Lung (tissue), 12 donors: Measurements from ENCODE around the gene MEX3B. TPM values are rescaled to one million over a fixed set of nuclear protein-coding genes. Genes with fewer than 3 reads are reported as not detected.

Source experiments
- ATAC-seq: fragments of 200-7000 bp; cut with Tn5 transposase; one replicate; pipeline ENCODE4 v1.9.1; 2020; ENCODE audit warnings: moderate number of reproducible peaks; ENCODE audit not compliant: insufficient read depth, low FRiP score
- DNase-seq, 3 donors: peaks; one replicate each; pipeline ENCODE4 v3.0.0-alpha.2; 2013 to 2017
- H3K27ac ChIP-seq, 2 donors: one replicate each; pipeline ENCODE4 v1.5.1; 2013; ENCODE audit warnings: mild to moderate bottlenecking in 2 of 2, moderate library complexity in 2 of 2, control low read depth in 1 of 2, inconsistent platforms in 1 of 2, low read depth in 1 of 2, low read length in 1 of 2
- H3K27me3 ChIP-seq, 3 donors: one replicate each; pipeline ENCODE4 v1.5.1; 2013; ENCODE audit warnings: low read length in 2 of 3; ENCODE audit not compliant: control insufficient read depth in 3 of 3, insufficient read depth in 3 of 3
- H3K36me3 ChIP-seq, 4 donors: one replicate each; pipeline ENCODE4 v1.5.1; 2013; ENCODE audit warnings: low read length in 4 of 4, mild to moderate bottlenecking in 1 of 4, moderate library complexity in 1 of 4; ENCODE audit not compliant: control insufficient read depth in 4 of 4, insufficient read depth in 4 of 4
- H3K4me1 ChIP-seq, 5 donors: one replicate each; pipeline ENCODE4 v1.5.1; 2013; ENCODE audit warnings: low read length in 5 of 5, mild to moderate bottlenecking in 2 of 5, moderate library complexity in 1 of 5; ENCODE audit not compliant: control insufficient read depth in 5 of 5, insufficient read depth in 5 of 5
- H3K4me3 ChIP-seq: one replicate; pipeline ENCODE4 v1.5.1; 2013; ENCODE audit warnings: mild to moderate bottlenecking, control low read depth, moderate library complexity
- H3K9ac ChIP-seq, 2 donors: one replicate each; pipeline ENCODE4 v1.5.1; 2013; ENCODE audit warnings: low read length in 2 of 2, control low read depth in 1 of 2; ENCODE audit not compliant: insufficient read depth in 1 of 2
- H3K9me3 ChIP-seq, 4 donors: one replicate each; pipeline ENCODE4 v1.5.1; 2013; ENCODE audit warnings: low read length in 3 of 4, mild to moderate bottlenecking in 1 of 4, moderate library complexity in 1 of 4; ENCODE audit not compliant: control insufficient read depth in 4 of 4, insufficient read depth in 3 of 4
- WGBS, 2 donors: extraction: QIAGEN DNeasy Blood & Tissue Kit; methylation state at CpG; one replicate each; pipeline ENCODE4 v1.1.7; 2013; 5-methylcytosine and 5-hydroxymethylcytosine counted together
- polyA plus RNA-seq, 2 donors: library from polyadenylated mRNA; stranded (reverse); fragments of 200-250 nt; gene quantifications; one replicate each; pipeline ENCODE4 v1.2.1, GENCODE V29; 2013
- total RNA-seq, 2 donors: library from RNA; depleted of rRNA in 1 of 2; stranded (reverse); fragments of >200 nt in 1 of 2; gene quantifications; one replicate each; pipeline ENCODE4 v1.2.1, GENCODE V29; 2014 to 2021
- TF ChIP-seq, protein P1 (sequence below): IDR thresholded peaks from 2 replicates; pipeline ENCODE4 v1.5.1; 2012; ENCODE audit warnings: mild to moderate bottlenecking; ENCODE audit errors: control extremely low read depth, extremely low read depth
- donor health status: control.
- donor health status: control.
- donor health status: Bipolar disorder and iron deficiency.
- donor health status: healthy.
- donor health status: DM: yes; HTN: yes; CAD: no.

The MEX3B gene
- total and polyA plus RNA-seq, 4 donors, result 0.89 to 6.3 (median 1.8) TPM

DNA sequence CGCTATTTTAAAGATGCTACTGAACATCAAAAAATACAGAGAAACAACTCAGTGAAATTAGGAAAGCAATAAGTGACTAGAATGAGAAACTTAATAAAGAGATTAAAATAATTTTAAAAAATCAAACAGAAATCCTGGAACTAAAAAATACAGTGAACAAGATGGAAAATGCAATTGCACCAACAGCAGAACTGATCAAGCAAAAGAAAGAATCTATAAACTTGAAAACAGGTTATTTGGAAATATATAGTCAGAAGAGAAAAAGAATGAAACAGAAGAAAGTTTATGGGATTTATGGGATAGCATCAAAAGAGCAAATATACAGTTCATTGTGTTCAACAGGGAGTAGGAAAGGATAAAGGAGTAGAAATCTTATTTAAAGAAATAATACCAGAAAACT is 53.3 kb downstream of the MEX3B start:
- 89 to 94% methylated on average over 1 of the region's 1 CpG for WGBS, 2 donors
- TF ChIP-seq, protein P1, sequence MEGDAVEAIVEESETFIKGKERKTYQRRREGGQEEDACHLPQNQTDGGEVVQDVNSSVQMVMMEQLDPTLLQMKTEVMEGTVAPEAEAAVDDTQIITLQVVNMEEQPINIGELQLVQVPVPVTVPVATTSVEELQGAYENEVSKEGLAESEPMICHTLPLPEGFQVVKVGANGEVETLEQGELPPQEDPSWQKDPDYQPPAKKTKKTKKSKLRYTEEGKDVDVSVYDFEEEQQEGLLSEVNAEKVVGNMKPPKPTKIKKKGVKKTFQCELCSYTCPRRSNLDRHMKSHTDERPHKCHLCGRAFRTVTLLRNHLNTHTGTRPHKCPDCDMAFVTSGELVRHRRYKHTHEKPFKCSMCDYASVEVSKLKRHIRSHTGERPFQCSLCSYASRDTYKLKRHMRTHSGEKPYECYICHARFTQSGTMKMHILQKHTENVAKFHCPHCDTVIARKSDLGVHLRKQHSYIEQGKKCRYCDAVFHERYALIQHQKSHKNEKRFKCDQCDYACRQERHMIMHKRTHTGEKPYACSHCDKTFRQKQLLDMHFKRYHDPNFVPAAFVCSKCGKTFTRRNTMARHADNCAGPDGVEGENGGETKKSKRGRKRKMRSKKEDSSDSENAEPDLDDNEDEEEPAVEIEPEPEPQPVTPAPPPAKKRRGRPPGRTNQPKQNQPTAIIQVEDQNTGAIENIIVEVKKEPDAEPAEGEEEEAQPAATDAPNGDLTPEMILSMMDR, result no peak
- DNase-seq, result no peak

More for the DNA sequence above, 53.3 kb downstream of the MEX3B start:
- H3K27me3 ChIP-seq, result no peaks in the 10 kb centered on the region
- no peaks in the 10 kb centered on the region for H3K36me3 ChIP-seq
- no peak overlapping the region for H3K27ac ChIP-seq
- no peak overlapping the region for H3K9ac ChIP-seq
- ATAC-seq, result no peak
- no peaks in the 10 kb centered on the region for H3K4me1 ChIP-seq
- H3K4me3 ChIP-seq, result no peak overlapping the region
- peaks cover 0 to 7% (median 2%) of the 10 kb centered on the region in 4 donors for H3K9me3 ChIP-seq

Other genes with a start within 250 kb of the MEX3B start
- gene EFL1, start 216.7 kb upstream of the MEX3B start, total RNA-seq, result 10 to 100 TPM; 14.4 to 22.9 TPM
- 1 to 10 TPM; 4.1 to 8.7 TPM for gene EFL1, start 216.7 kb upstream of the MEX3B start, polyA plus RNA-seq
- 10 to 100 TPM; 45.7 to 54.0 TPM for gene SAXO2, start 216.8 kb upstream of the MEX3B start, total RNA-seq
- gene SAXO2, start 216.8 kb upstream of the MEX3B start, polyA plus RNA-seq, result 10 to 100 TPM in 1 of 2 donors, 1 to 10 TPM in 1; 5.9 to 13.5 TPM